ENCODE results near the gene PDE4B.

The PDE4B gene

DNA sequence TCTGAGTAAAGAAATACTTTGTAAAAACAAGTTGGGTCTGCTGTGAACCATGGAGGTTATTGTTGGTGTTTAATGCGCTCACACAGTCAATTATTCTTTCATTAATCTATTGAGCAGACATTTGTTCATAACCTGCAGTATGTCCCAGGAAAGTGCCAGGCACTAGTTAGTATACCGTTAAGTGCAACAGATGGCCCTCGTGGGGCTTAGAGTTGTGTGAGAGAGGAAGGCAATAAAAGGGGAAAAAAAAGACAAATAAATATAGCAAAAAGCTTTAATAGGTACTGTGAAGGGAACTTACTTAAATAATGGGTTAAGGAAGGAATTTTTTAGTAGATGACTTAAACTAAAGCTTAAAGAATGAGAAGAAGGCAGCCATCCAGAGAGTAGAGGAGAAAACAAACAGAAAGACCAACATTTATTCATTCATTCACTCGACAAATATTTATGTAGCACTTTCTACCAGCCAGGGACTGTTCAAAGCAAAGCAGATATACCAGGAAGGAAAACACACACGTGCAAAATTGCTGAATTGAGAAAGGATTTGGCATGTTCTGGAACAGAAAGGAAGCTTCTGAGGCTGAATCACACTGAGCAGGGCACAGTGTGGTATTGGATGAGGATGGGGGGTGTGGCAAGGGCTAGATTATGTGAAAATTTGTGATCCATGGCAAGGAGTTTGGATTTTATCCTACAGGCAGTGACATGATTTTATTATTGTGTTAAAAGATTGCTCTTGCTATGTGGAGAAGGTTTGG lies 445.2 kb downstream of the PDE4B start:
- Histone ChIP-seq H3K4me1 (ENCODE audit: control insufficient read depth, insufficient read depth, low read length) (no peaks in the 10 kb centered on the region), H3K4me3 (ENCODE audit: low read length) (no peak overlapping the region), H3K27me3 (ENCODE audit: control insufficient read depth, insufficient read depth, low read length) (no peaks in the 10 kb centered on the region), H3K27ac (ENCODE audit: low read depth, low read length) (no peak overlapping the region), H3K36me3 (ENCODE audit: control insufficient read depth, insufficient read depth, low read length) (no peaks in the 10 kb centered on the region), H3K9ac (ENCODE audit: low read length) (no peak overlapping the region)

GRCh38 chr1:66239834-66240233 lies 447.1 kb downstream of the PDE4B start:
- no peaks in the 10 kb centered on the region for H3K36me3 ChIP-seq (ENCODE audit: control insufficient read depth, insufficient read depth, low read length)
- H3K9ac ChIP-seq (ENCODE audit: low read length) = no peak overlapping the region
- no peak overlapping the region for H3K4me3 ChIP-seq (ENCODE audit: low read length)
- no peaks in the 10 kb centered on the region for H3K4me1 ChIP-seq (ENCODE audit: control insufficient read depth, insufficient read depth, low read length)
- no peak overlapping the region for H3K27ac ChIP-seq (ENCODE audit: low read depth, low read length)
- no peaks in the 10 kb centered on the region for H3K27me3 ChIP-seq (ENCODE audit: control insufficient read depth, insufficient read depth, low read length)

DNA sequence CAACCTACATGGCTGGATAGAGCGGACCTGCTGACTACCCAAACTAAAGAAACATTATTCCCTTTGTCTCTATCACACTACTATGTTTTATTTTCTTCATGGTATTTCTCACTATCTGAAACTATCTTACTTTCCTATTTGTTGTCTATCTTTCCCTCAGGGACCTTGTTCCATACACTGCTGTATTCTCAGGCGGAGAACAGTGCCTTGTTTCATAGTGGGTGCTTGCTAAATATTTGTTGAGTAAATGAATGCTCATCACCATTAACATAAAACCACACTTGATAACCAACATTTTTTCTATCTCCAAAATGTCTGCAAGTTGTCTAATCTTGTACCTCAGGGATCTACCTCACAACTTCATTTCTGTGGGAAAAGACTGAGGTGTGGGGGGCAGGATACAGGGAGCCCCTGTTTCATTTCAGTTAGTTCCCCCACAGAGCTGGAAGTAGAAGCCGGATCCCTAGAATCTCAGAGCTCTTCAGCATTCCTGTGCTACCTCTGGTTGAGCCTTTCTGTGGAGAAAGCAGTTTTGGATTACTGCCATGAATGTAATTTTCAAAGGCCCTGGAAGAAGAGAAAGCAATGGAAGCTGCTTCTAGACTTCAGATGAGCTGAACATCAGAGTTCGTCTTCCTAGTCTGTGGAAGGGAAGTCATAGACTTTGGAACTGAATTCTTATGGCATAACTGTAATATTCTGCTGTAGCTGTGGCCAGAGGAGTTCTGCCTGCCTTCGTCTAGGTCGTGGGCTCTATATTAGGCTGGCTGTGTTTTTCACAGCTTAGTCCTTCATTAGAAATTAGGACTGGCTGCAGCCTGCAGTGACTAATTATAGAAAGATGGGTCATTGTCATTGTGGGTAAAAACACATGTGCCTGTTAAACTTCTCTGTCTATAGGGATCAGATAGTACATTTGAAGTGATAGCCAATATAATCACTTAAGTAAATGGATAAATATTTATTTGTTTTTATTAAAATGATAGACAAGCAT lies 448.1 kb downstream of the PDE4B start:
- H3K36me3 ChIP-seq (ENCODE audit: control insufficient read depth, insufficient read depth, low read length) = no peaks in the 10 kb centered on the region
- no peak overlapping the region for H3K9ac ChIP-seq (ENCODE audit: low read length)
- H3K4me3 ChIP-seq (ENCODE audit: low read length) = no peak overlapping the region
- no peaks in the 10 kb centered on the region for H3K4me1 ChIP-seq (ENCODE audit: control insufficient read depth, insufficient read depth, low read length)
- H3K27me3 ChIP-seq (ENCODE audit: control insufficient read depth, insufficient read depth, low read length) = no peaks in the 10 kb centered on the region
- H3K27ac ChIP-seq (ENCODE audit: low read depth, low read length) = no peak overlapping the region

- H3K27me3 ChIP-seq (ENCODE audit: control insufficient read depth, insufficient read depth, low read length) = no peaks in the 10 kb centered on the region
- no peaks in the 10 kb centered on the region for H3K4me1 ChIP-seq (ENCODE audit: control insufficient read depth, insufficient read depth, low read length)
- H3K27ac ChIP-seq (ENCODE audit: low read depth, low read length) = no peak overlapping the region
- no peak overlapping the region for H3K9ac ChIP-seq (ENCODE audit: low read length)
- no peak overlapping the region for H3K4me3 ChIP-seq (ENCODE audit: low read length)
- no peaks in the 10 kb centered on the region for H3K36me3 ChIP-seq (ENCODE audit: control insufficient read depth, insufficient read depth, low read length)
Observed at GRCh38 chr1:66242646-66243547, 450.2 kb downstream of the PDE4B start.

DNA sequence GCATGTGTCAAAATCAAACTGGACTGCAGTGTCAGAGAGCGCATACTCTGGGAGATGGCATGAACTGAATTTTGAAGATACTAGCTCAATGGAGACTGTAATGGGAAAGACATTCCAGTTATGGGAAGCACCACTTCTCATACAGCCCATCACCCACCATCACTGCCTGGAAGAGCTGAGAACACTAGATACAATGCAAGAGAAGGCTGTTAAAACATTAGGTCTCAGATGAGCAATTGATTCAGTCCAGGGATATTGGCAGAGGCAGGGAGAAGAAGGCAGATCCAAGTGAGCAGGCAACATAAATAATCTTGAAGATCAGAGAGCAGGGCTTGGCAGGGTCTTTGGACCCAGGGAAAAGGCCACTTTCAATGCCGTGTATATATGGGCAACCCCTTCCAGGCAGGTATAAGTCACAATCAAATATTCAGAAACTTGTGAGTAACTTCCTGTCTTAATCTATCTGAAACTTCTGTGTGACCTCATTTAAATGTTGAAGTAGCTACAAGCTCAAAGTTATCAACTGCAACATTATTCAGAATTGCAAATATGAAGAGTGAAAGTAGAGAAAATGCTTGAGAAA lies 450.9 kb downstream of the PDE4B start:
- H3K9ac ChIP-seq (ENCODE audit: low read length) = no peak overlapping the region
- H3K4me3 ChIP-seq (ENCODE audit: low read length) = no peak overlapping the region
- H3K36me3 ChIP-seq (ENCODE audit: control insufficient read depth, insufficient read depth, low read length) = no peaks in the 10 kb centered on the region
- no peak overlapping the region for H3K27ac ChIP-seq (ENCODE audit: low read depth, low read length)
- H3K27me3 ChIP-seq (ENCODE audit: control insufficient read depth, insufficient read depth, low read length) = no peaks in the 10 kb centered on the region
- H3K4me1 ChIP-seq (ENCODE audit: control insufficient read depth, insufficient read depth, low read length) = no peaks in the 10 kb centered on the region

DNA sequence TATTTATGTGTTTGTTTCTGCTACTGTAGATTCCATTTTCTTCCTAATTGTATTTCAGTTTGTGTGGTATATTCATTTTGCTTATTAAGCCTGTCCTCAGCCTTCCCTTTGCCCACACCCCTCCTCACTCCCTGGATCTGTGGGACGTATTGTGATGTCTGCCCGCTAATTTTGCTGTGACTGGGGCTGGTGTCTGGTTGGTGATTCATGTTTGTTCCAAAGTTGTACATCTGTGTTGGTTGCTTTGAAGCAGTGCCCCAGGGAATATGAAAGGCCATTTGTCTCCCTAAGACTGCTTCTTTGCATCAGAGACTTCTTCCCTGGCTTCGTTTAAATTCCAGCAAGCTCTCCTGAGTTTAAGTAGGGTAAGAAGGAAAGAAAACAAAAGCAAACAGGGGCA lies 451.7 kb downstream of the PDE4B start:
- no peaks in the 10 kb centered on the region for H3K27me3 ChIP-seq (ENCODE audit: control insufficient read depth, insufficient read depth, low read length)
- H3K27ac ChIP-seq (ENCODE audit: low read depth, low read length) = no peak overlapping the region
- H3K4me1 ChIP-seq (ENCODE audit: control insufficient read depth, insufficient read depth, low read length) = no peaks in the 10 kb centered on the region
- no peak overlapping the region for H3K4me3 ChIP-seq (ENCODE audit: low read length)
- no peaks in the 10 kb centered on the region for H3K36me3 ChIP-seq (ENCODE audit: control insufficient read depth, insufficient read depth, low read length)
- H3K9ac ChIP-seq (ENCODE audit: low read length) = no peak overlapping the region

GRCh38 chr1:66245691-66246090 lies 453.0 kb downstream of the PDE4B start:
- Histone ChIP-seq H3K27me3 (ENCODE audit: control insufficient read depth, insufficient read depth, low read length) (no peaks in the 10 kb centered on the region), H3K4me1 (ENCODE audit: control insufficient read depth, insufficient read depth, low read length) (no peaks in the 10 kb centered on the region), H3K27ac (ENCODE audit: low read depth, low read length) (no peak overlapping the region), H3K4me3 (ENCODE audit: low read length) (no peak overlapping the region), H3K9ac (ENCODE audit: low read length) (no peak overlapping the region), H3K36me3 (ENCODE audit: control insufficient read depth, insufficient read depth, low read length) (no peaks in the 10 kb centered on the region)

DNA sequence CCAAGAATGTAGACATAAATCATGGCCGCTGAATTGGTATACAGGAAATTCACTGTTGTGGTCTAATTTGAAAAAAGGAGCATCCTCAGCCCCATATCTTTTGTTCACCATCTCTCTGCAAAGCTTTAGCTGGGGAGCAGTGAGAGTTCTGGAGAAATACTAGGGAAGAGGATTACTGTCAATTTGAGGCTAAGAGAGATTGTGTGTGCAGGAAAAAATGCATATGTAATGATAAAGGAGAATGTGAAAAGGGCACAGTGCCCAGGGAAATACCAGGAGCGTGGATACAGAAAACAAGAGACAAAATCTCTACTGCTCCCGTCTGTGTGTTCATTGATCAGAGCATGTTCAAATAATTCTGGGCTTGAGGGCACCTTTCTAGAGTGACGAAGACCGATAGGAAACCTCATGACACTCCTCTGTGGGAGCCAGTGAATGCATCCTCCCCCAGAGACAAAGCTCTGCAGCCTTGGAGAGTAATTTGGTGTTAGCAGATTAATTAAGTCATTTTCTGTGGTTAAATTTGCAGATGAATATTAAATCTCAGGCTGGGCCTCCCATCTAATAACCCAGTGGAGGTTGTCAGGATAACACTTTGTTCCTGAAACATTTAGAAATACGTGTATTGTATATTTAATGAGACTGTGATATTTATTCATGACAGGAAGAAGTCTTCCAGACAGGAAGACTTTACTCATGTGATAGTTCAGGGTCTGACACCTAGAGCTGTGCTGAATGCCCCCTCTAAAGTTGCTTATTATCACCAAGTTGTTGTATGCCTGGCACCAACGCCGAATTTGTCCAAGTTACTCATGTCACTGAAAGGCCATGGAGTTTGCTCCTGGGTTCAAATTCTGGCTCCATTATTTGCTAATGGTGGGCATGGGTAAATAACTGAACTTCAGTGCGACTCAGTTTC lies 453.9 kb downstream of the PDE4B start:
- no peak overlapping the region for H3K9ac ChIP-seq (ENCODE audit: low read length)
- no peaks in the 10 kb centered on the region for H3K27me3 ChIP-seq (ENCODE audit: control insufficient read depth, insufficient read depth, low read length)
- H3K4me1 ChIP-seq (ENCODE audit: control insufficient read depth, insufficient read depth, low read length) = no peaks in the 10 kb centered on the region
- H3K36me3 ChIP-seq (ENCODE audit: control insufficient read depth, insufficient read depth, low read length) = no peaks in the 10 kb centered on the region
- no peak overlapping the region for H3K4me3 ChIP-seq (ENCODE audit: low read length)
- no peak overlapping the region for H3K27ac ChIP-seq (ENCODE audit: low read depth, low read length)

GRCh38 chr1:66247415-66248208 lies 454.9 kb downstream of the PDE4B start:
- Histone ChIP-seq H3K27ac (ENCODE audit: low read depth, low read length) (no peak overlapping the region), H3K4me3 (ENCODE audit: low read length) (no peak overlapping the region), H3K9ac (ENCODE audit: low read length) (no peak overlapping the region), H3K27me3 (ENCODE audit: control insufficient read depth, insufficient read depth, low read length) (no peaks in the 10 kb centered on the region), H3K36me3 (ENCODE audit: control insufficient read depth, insufficient read depth, low read length) (no peaks in the 10 kb centered on the region), H3K4me1 (ENCODE audit: control insufficient read depth, insufficient read depth, low read length) (no peaks in the 10 kb centered on the region)

DNA sequence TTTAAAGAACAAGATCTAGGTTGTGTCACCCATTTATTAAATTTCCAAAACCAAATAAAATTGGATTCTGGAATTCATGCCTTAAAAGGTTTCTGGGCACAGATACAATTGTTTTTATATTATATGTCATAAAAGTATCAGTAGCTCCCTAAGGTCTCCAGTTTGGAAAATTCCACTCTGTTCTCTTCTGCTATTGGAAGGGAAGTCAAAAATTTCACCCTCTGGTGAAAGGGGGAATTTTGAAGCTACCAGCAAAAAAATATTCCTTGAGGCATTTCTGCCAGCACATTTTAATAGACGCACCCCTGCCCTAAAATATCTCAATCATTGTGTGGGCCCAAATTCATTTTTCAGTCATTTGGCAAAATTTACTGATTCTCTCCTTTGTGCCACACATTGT lies 455.6 kb downstream of the PDE4B start:
- H3K27ac ChIP-seq (ENCODE audit: low read depth, low read length) = no peak overlapping the region
- H3K4me1 ChIP-seq (ENCODE audit: control insufficient read depth, insufficient read depth, low read length) = no peaks in the 10 kb centered on the region
- no peak overlapping the region for H3K9ac ChIP-seq (ENCODE audit: low read length)
- no peaks in the 10 kb centered on the region for H3K36me3 ChIP-seq (ENCODE audit: control insufficient read depth, insufficient read depth, low read length)
- no peaks in the 10 kb centered on the region for H3K27me3 ChIP-seq (ENCODE audit: control insufficient read depth, insufficient read depth, low read length)
- H3K4me3 ChIP-seq (ENCODE audit: low read length) = no peak overlapping the region

Data from rectal smooth muscle tissue (tissue), 1 donor.